ENCODE data around the gene OMG. TPM values are rescaled to one million over a fixed set of nuclear protein-coding genes. Genes with fewer than 3 reads are reported as not detected.
"Not testable (repeated sequence)": the region's sequence is repeated elsewhere in the genome, so short reads cannot be mapped to it uniquely, and the experiment has no call there.

The OMG gene
- total RNA-seq, 1 donor from 2014 or later = 0.25 TPM

GRCh38 chr17:31320241-31320640 is 23.2 kb upstream of the OMG start:
- intact Hi-C loops (cut with micrococcal nuclease) = no loop called here
- H3K4me1 ChIP-seq = peaks cover 8% of the 10 kb centered on the region
- H3K4me3 ChIP-seq = peak overlapping the region; percentile 32
- H3K27ac ChIP-seq (replicated peaks) = no peak overlapping the region
- TF ChIP-seq CTCF (IDR thresholded peaks at IDR 0.05; ENCODE audit: borderline replicate concordance) = no peak
- no peaks in the 10 kb centered on the region for H3K9me3 ChIP-seq (replicated peaks)
- H3K27me3 ChIP-seq (ENCODE audit: low read depth) = no peaks in the 10 kb centered on the region
- no peak for DNase-seq
- no peaks in the 10 kb centered on the region for H3K36me3 ChIP-seq

- peak overlapping the region; percentile 67 for H3K27ac ChIP-seq (replicated peaks)
- peak overlapping the region; percentile 41 for H3K4me3 ChIP-seq
- H3K9me3 ChIP-seq (replicated peaks) = no peaks in the 10 kb centered on the region
- no peaks in the 10 kb centered on the region for H3K36me3 ChIP-seq
- DNase-seq = no peak
- no peaks in the 10 kb centered on the region for H3K27me3 ChIP-seq (ENCODE audit: low read depth)
- no peak for TF ChIP-seq CTCF (IDR thresholded peaks at IDR 0.05; ENCODE audit: borderline replicate concordance)
- intact Hi-C loops (cut with micrococcal nuclease) = no loop called here
- peaks cover 8% of the 10 kb centered on the region for H3K4me1 ChIP-seq
Observed at GRCh38 chr17:31318851-31319661, 22.0 kb upstream of the OMG start.

- no peaks in the 10 kb centered on the region for H3K9me3 ChIP-seq (replicated peaks)
- H3K36me3 ChIP-seq = no peaks in the 10 kb centered on the region
- no peak for TF ChIP-seq CTCF (IDR thresholded peaks at IDR 0.05; ENCODE audit: borderline replicate concordance)
- no peaks in the 10 kb centered on the region for H3K27me3 ChIP-seq (ENCODE audit: low read depth)
- intact Hi-C loops (cut with micrococcal nuclease) = no loop called here
- peak overlapping the region; percentile 67 for H3K27ac ChIP-seq (replicated peaks)
- H3K4me1 ChIP-seq = peaks cover 8% of the 10 kb centered on the region
- DNase-seq = peak; percentile 40
- peak overlapping the region; percentile 41 for H3K4me3 ChIP-seq
Observed at GRCh38 chr17:31318298-31318801, 21.3 kb upstream of the OMG start.

- H3K36me3 ChIP-seq = no peaks in the 10 kb centered on the region
- no peak for DNase-seq
- intact Hi-C loops (cut with micrococcal nuclease) = no loop called here
- no peak overlapping the region for H3K4me3 ChIP-seq
- H3K4me1 ChIP-seq = peaks cover 8% of the 10 kb centered on the region
- H3K9me3 ChIP-seq (replicated peaks) = no peaks in the 10 kb centered on the region
- H3K27me3 ChIP-seq (ENCODE audit: low read depth) = no peaks in the 10 kb centered on the region
- no peak overlapping the region for H3K27ac ChIP-seq (replicated peaks)
- TF ChIP-seq CTCF (IDR thresholded peaks at IDR 0.05; ENCODE audit: borderline replicate concordance) = no peak
Observed at GRCh38 chr17:31314782-31315100, 17.7 kb upstream of the OMG start.

GRCh38 chr17:31313982-31314781 is 17.1 kb upstream of the OMG start, which contains the start of gene EVI2B:
Gene EVI2B, minus strand, starts transcription at chr17:31314054. Its CDS starts 8,445 bp downstream, at chr17:31305609.
- peak within 1 kb of the TSS; percentile 26 for H3K27ac ChIP-seq (replicated peaks)
- H3K9me3 ChIP-seq (replicated peaks) = no peaks in the 10 kb centered on the region
- peak within 1 kb of the TSS; percentile 7 for H3K4me3 ChIP-seq

GRCh38 chr17:31312223-31312622 is 15.2 kb upstream of the OMG start:
- not testable (repeated sequence) for DNase-seq; H3K27me3 ChIP-seq (ENCODE audit: low read depth)
- peak overlapping the region; percentile 2 for H3K4me3 ChIP-seq

More at GRCh38 chr17:31313982-31314781, 17.1 kb upstream of the OMG start, which contains the start of gene EVI2B:
- intact Hi-C loops (cut with micrococcal nuclease) = no loop called here
- Histone ChIP-seq H3K27me3 (ENCODE audit: low read depth) (no peaks in the 10 kb centered on the region), H3K36me3 (no peaks in the 10 kb centered on the region), H3K4me1 (peaks cover 8% of the 10 kb centered on the region)
- DNase-seq = no peak
- TF ChIP-seq CTCF (IDR thresholded peaks at IDR 0.05; ENCODE audit: borderline replicate concordance) = no peak

More at GRCh38 chr17:31312223-31312622, 15.2 kb upstream of the OMG start:
- H3K27ac ChIP-seq (replicated peaks); H3K9me3 ChIP-seq (replicated peaks); H3K36me3 ChIP-seq; H3K4me1 ChIP-seq; intact Hi-C loops (cut with micrococcal nuclease): not testable (repeated sequence)
